ENCODE measurements around the gene FIGLA.
"Not testable (repeated sequence)": the region's sequence is repeated elsewhere in the genome, so short reads cannot be mapped to it uniquely, and the experiment has no call there.

FIGLA gene

GRCh38 chr2:70807102-70807827, 16.8 kb upstream of the FIGLA start:
- no peak for DNase-seq

- DNase-seq: no peak
These were observed 16.2 kb upstream of the FIGLA start for GRCh38 chr2:70806620-70807019.

- DNase-seq: no peak
These were observed 15.6 kb upstream of the FIGLA start for GRCh38 chr2:70806013-70806412.

DNA sequence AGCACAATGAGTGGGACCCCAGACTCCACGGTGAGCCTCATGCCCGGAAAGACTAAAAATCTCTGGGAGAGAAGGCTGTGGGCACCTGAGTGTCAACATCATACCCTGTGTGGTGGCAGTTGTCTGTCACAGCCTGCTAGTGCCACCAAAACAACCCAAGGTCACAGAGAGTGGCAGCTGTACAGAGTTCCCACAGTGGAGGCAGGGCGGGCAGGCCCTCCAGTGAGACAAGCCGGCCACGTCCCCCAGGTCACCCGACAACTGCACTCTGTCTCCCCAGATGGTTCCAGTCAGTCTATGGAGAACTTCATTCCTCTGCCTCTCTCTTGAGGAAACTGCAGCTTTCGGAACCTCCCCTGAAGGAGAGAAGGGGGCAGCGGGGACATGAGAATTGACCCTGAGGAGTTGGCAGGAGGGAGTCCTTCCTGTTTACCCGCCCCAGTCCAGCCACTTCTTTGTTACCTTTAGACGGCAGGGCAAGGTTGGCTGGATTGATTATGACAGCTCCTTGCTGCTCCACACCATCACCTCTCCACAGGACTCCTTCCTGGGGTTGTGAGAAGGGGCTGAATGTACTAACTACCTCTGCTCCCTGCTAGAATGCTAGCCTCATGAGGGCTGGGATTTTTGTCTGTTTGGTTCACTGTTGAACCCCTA, 11.3 kb upstream of the FIGLA start:
- DNase-seq: no peak

GRCh38 chr2:70799706-70800105, 9.3 kb upstream of the FIGLA start:
- no peak for DNase-seq

DNA sequence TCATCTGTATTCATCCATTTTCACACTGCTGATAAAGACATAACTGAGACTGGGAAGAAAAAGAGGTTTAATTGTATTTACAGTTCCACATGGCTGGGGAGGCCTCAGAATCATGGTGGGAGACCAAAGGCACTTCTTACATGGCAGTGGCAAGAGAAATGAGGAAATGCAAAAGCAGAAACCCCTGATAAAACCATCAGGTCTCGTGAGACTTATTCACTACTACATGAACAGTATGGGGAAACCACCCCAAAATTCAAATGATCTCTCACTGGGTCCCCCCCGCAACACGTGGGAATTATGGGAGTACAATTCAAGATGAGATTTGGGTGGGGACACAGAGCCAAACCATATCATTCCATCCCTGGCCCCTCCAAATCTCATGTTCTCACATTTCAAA, 7.6 kb upstream of the FIGLA start:
- not testable (repeated sequence) for DNase-seq

DNA sequence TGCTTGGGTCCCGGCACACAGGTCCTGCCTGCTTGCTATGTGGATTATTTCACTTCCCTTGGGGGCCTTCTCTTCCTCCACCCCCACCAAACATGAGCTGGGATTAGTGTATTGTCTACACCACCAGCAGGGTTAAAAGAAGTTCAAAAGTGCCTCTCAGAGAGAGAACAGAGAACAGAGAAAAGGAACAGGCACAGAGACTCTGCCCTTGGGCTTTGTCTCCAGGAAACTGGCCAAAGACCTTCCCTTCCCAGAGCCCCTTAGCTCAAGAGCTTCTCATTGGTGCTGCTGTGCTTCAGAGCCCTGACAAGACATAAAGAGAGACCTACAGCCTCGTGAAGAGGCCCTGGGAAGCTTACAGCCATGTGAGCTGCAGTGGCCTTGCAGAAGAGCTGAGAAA, 7.1 kb upstream of the FIGLA start:
- DNase-seq: no peak

DNA sequence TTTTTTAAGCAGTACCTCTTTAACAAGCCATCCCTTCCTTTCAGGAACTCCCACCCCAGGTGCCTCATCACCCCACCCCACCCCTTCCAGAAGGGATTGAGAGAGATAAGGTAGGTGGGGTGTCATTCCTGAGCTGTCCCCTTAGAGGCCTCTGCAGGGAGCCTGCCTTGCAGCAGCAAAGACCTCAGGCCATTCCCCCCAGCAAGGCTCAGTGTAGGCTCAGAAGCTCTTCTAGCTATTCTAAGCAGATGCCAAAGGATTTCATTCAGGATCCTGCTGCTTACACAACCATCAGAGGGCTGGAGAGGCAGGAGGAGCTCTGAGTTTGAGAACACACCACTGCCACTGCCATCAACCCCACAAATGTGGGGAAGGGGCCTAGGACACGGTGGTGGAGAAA, 5.8 kb upstream of the FIGLA start:
- DNase-seq: no peak

DNA sequence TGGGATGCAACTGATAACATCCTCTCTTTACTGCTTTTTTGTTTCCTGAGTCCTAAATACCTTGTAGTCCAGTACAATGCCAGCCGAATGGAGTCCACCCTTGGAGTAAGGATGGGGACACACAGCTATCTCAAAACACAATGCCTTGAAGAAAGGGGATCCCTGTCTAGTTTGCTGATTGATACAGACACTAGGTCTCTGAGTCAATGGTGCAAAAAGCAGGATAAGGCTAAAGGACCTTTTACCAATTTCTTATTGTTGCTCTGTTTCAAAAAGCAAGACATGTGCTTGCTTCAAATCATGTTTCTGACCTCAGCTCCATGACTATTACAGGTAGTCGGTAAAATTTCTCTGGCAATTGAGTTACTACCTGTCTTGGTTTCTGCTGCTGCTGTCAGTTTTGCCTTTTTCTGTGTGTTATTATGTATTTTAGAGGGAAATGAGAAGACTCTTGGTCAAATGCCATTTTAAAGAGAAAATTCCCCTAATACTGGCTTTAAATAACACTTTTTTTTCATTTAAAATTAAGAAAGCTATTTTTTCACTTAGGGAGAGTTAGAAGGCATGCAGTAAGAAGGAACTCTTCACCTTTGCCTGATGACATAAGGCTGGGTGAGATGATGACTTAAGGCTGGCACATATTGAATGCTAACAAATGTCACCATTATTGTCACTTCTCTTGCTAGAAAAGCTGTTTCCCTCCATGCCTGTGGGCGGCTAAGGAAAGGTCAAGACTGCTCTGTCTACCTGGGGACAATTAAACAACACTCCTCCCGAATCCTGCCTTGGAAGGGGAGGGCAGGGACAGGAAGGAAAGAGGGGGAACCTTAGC, 4.9 kb upstream of the FIGLA start:
- DNase-seq: no peak

DNA sequence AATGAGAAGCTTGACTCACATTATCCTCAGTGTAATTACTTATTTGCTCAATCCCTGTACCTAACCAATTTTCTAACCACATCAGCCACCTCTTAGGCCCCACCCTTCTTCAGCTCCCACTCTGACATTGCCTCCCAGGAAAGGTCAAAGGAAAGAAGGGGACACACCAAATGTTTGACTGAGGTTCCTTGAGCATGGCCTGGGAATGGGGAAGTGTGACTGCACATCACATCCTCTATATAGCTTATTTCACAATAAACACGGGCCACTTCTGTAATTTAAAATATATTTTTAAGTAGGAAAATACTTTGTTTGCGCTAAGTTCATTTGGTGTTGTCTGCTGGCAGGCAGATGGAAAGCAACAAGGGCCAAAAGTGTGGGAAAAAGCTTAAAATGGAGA, 3.0 kb upstream of the FIGLA start:
- DNase-seq: no peak

GRCh38 chr2:70789304-70790135, 923 bp downstream of the FIGLA start:
- peak; percentile 29 to 67 (median 51) for DNase-seq

GRCh38 chr2:70785137-70785911, 5.1 kb downstream of the FIGLA start:
- DNase-seq: peak; percentile 10 to 66 (median 30)

- no peak for DNase-seq
These were observed 6.1 kb downstream of the FIGLA start for GRCh38 chr2:70784320-70784719.

DNA sequence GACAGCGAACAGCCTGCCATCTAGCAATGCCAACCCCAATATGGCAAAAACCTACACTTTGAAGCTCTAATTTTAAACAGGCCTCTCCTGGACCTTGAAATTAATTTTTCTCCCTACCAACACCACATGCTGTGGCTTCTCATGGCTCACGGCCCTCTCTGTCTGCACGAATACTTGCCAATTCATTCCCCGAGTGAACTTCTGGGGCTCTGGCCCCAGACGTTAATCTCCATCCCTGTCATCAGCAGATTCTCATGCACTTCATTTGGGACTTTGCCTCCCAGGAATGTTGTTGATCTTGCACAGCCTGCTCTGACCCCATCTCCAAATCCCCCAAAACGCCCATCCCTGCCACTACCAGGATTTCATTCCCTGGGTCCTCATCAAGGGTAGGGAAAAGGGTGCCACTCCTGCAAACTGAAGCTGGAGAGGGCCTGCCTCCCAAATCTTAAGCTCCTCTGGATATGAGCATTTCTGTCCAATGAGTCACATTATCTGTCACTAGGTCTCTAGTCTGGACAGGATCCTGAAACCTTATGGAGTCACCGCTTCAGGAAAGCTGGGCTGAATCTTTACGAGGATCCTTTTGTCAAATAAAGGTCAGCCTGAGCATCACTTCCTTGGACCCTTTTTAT, 10.4 kb downstream of the FIGLA start:
- DNase-seq: no peak

GRCh38 chr2:70779491-70779890, 11.0 kb downstream of the FIGLA start:
- no peak for DNase-seq

GRCh38 chr2:70778676-70779075, 11.8 kb downstream of the FIGLA start:
- no peak for DNase-seq

- DNase-seq: no peak
These were observed 13.0 kb downstream of the FIGLA start for GRCh38 chr2:70777450-70777849.

- no peak for DNase-seq
These were observed 14.2 kb downstream of the FIGLA start for GRCh38 chr2:70776266-70776665.

GRCh38 chr2:70775141-70775540, 15.3 kb downstream of the FIGLA start:
- DNase-seq: no peak

GRCh38 chr2:70772486-70773155, 17.8 kb downstream of the FIGLA start:
- DNase-seq: no peak

GRCh38 chr2:70771446-70771845, 19.0 kb downstream of the FIGLA start:
- DNase-seq: no peak

Measured in stimulated activated naive CD4-positive, alpha-beta T cell (primary cell).